Tibial artery (tissue), 4 donors: ENCODE measurements around the gene ASCL2.
"Not testable (repeated sequence)": the region's sequence is repeated elsewhere in the genome, so short reads cannot be mapped to it uniquely, and the experiment has no call there.

ENCODE experiments used
- DNase-seq, 2 donors: peaks; one replicate each; pipeline ENCODE4 v3.0.0-alpha.2; 2019
- H3K27ac ChIP-seq, 2 donors: fragments of 200-600 bp; sonication (generic) in 1 of 2; 1 replicate in 1 of 2; 2 replicates in 1 of 2; pipeline ENCODE4 v1.5.1; 2018 to 2019; ENCODE audit warnings: mild to moderate bottlenecking in 1 of 2
- H3K27me3 ChIP-seq, 2 donors: fragments of 200-600 bp; sonication (generic) in 1 of 2; one replicate each; pipeline versions ENCODE4 v1.5.1 to v1.6.0; 2016 to 2019
- H3K36me3 ChIP-seq, 3 donors: fragments of 200-600 bp; sonication (generic) in 2 of 3; one replicate each; pipeline ENCODE4 v1.5.1; 2016 to 2019; ENCODE audit warnings: mild to moderate bottlenecking in 2 of 3
- H3K4me1 ChIP-seq, 4 donors: fragments of 200-600 bp; sonication (generic) in 2 of 4; 1 replicate in 3 of 4; 2 replicates in 1 of 4; pipeline ENCODE4 v1.5.1; 2016 to 2019
- H3K4me3 ChIP-seq, 2 donors: fragments of 200-600 bp; sonication (generic) in 1 of 2; 1 replicate in 1 of 2; 2 replicates in 1 of 2; pipeline ENCODE4 v1.5.1; 2018 to 2019; ENCODE audit warnings: mild to moderate bottlenecking in 2 of 2
- H3K9me3 ChIP-seq, 3 donors: fragments of 200-600 bp; sonication (generic) in 1 of 3; one replicate each; pipeline ENCODE4 v1.5.1; 2016 to 2019
- intact Hi-C: fragments of 100-400 bp; cut with DNase I; formaldehyde crosslinking; loops from one replicate; pipeline ENCODE4 v1.15.0; 2023; ENCODE audit warnings: low total_unique reads
- TF ChIP-seq, protein P1 (sequence below), 2 experiments: fragments of 200-600 bp in 1 of 2; fragments of 450-650 bp in 1 of 2; IDR thresholded peaks; one replicate each; pipeline ENCODE4 v1.5.1; 2017 to 2019; ENCODE audit warnings: antibody characterized with exemption in 2 of 2, mild to moderate bottlenecking in 1 of 2, moderate library complexity in 1 of 2

ASCL2 gene

DNA sequence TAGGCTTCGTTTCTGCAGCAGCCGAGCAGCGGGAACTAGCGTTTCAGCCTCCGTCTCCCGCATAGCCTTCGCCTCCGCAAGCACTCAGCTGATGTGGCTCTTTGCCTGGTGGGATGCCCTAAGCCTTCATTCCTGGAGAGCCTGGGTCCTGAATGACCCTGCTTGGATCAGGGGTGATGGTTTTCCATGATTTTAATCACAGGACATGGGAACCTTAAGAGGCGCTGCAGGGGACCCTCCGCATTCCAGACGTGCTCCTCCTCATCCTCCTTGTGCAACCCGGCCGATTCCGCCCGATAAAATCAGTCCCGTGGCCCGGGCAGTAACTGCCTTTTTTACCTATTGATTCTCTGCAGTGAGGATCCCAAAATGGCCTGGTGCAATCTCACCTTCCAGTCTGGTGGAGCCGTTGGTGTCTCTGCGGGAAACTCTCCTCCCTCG, 23.2 kb upstream of the ASCL2 start:
- TF ChIP-seq, protein P1, sequence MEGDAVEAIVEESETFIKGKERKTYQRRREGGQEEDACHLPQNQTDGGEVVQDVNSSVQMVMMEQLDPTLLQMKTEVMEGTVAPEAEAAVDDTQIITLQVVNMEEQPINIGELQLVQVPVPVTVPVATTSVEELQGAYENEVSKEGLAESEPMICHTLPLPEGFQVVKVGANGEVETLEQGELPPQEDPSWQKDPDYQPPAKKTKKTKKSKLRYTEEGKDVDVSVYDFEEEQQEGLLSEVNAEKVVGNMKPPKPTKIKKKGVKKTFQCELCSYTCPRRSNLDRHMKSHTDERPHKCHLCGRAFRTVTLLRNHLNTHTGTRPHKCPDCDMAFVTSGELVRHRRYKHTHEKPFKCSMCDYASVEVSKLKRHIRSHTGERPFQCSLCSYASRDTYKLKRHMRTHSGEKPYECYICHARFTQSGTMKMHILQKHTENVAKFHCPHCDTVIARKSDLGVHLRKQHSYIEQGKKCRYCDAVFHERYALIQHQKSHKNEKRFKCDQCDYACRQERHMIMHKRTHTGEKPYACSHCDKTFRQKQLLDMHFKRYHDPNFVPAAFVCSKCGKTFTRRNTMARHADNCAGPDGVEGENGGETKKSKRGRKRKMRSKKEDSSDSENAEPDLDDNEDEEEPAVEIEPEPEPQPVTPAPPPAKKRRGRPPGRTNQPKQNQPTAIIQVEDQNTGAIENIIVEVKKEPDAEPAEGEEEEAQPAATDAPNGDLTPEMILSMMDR (IDR thresholded peaks at IDR 0.05) = no peak
- intact Hi-C loops = no loop called here
- H3K27ac ChIP-seq = no peak overlapping the region
- H3K4me3 ChIP-seq = no peak overlapping the region
- peaks cover 0 to 29% of the 10 kb centered on the region in 2 donors for H3K27me3 ChIP-seq
- no peaks in the 10 kb centered on the region for H3K9me3 ChIP-seq
- peak; percentile 11 to 39 for DNase-seq
- H3K4me1 ChIP-seq = no peaks in the 10 kb centered on the region
- no peaks in the 10 kb centered on the region for H3K36me3 ChIP-seq

DNA sequence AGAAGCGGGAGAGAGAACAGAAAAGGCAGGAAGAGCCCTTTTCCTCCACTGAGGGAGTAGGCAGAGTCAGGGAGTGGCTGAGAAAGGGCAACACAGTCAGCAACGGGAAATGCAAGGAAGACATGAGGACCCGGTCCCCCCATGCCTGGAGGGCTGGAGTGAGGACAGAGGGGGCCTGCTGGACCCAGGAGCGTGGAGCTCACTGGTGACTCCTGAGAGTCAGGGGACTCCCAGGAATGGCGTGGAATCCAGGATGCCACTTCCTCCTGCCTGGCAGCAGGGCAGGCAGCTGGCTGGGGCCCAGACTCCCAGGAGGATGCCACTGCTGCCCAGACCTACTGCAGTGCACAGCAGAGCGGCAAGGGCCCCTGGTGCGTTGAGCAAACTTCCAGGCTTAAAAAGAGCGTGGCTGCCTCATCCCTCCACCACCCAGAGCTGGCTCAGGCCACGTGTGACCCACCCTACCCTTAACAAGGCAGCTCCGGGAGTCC, 20.0 kb upstream of the ASCL2 start:
- H3K4me3 ChIP-seq = no peak overlapping the region
- no peaks in the 10 kb centered on the region for H3K36me3 ChIP-seq
- H3K9me3 ChIP-seq = no peaks in the 10 kb centered on the region
- peaks cover 0 to 32% of the 10 kb centered on the region in 2 donors for H3K27me3 ChIP-seq
- peak in 1 of 2 donors; percentile 48 for DNase-seq
- intact Hi-C loops = no loop called here
- TF ChIP-seq, protein P1 (IDR thresholded peaks at IDR 0.05) = no peak
- no peak overlapping the region for H3K27ac ChIP-seq
- H3K4me1 ChIP-seq = no peaks in the 10 kb centered on the region

- intact Hi-C loops = no loop called here
- no peak overlapping the region for H3K4me3 ChIP-seq
- H3K9me3 ChIP-seq = no peaks in the 10 kb centered on the region
- no peak overlapping the region for H3K27ac ChIP-seq
- TF ChIP-seq, protein P1 (IDR thresholded peaks at IDR 0.05) = no peak
- peaks cover 0 to 36% of the 10 kb centered on the region in 2 donors for H3K27me3 ChIP-seq
- DNase-seq = peak in 1 of 2 donors; percentile 12
- H3K36me3 ChIP-seq = no peaks in the 10 kb centered on the region
- H3K4me1 ChIP-seq = no peaks in the 10 kb centered on the region
Measured at GRCh38 chr11:2289859-2290258, 19.5 kb upstream of the ASCL2 start.

DNA sequence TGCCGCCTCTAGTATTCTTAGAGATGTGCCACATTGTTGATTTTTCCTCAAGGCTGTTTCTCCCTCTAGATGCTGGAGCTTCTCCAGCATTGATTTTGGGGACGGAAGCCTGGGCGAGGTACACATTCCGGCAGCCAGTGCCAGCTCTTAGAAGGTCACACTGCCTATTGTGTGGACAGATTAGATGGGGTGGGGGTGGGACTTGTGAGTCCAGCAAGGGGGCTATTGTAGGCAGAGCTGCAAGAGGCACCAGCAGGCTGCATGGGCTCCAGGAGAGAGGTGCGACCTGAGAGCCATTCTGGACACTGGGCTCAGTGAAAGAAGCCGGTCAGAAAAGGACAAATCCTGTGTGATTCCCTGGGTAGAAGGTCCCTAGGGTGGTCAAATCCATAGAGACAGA, 19.0 kb upstream of the ASCL2 start:
- DNase-seq = peak in 1 of 2 donors; percentile 41
- Histone ChIP-seq H3K4me3 (no peak overlapping the region), H3K27me3 (peaks cover 0 to 36% of the 10 kb centered on the region in 2 donors), H3K9me3 (no peaks in the 10 kb centered on the region), H3K36me3 (no peaks in the 10 kb centered on the region), H3K4me1 (no peaks in the 10 kb centered on the region), H3K27ac (no peak overlapping the region)
- intact Hi-C loops = no loop called here
- TF ChIP-seq, protein P1 (IDR thresholded peaks at IDR 0.05) = no peak

GRCh38 chr11:2287091-2287490, 16.7 kb upstream of the ASCL2 start:
- Histone ChIP-seq H3K27ac (no peak overlapping the region), H3K4me3 (no peak overlapping the region), H3K4me1 (no peaks in the 10 kb centered on the region), H3K27me3 (peaks cover 0 to 36% of the 10 kb centered on the region in 2 donors), H3K36me3 (no peaks in the 10 kb centered on the region), H3K9me3 (peaks cover 0 to 8% (median 0%) of the 10 kb centered on the region in 3 donors)
- intact Hi-C loops = no loop called here
- peak in 1 of 2 donors; percentile 31 for DNase-seq
- TF ChIP-seq, protein P1 (IDR thresholded peaks at IDR 0.05) = no peak

DNA sequence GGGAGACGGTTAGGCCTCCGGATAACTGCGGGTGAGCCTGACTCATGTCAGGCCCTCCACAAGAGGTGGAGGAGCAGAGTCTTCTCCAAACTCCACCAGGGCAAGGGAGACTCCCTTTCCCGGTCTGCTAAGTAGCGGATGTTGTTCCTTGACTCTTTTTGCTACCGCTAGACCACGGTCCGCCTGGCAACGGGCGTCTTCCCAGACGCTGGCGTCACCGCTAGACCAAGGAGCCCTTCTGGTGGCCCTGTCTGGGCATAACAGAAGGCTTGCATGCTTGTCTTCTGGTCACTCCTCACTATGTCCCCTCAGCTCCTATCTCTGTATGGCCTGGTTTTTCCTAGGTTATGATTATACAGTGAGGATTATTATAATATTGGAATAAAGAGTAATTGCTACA, 16.0 kb upstream of the ASCL2 start:
- DNase-seq, intact Hi-C loops, H3K4me3 ChIP-seq: not testable (repeated sequence)

More for the DNA sequence above, 16.0 kb upstream of the ASCL2 start:
- not testable (repeated sequence) for H3K36me3 ChIP-seq, H3K4me1 ChIP-seq, H3K27ac ChIP-seq, H3K9me3 ChIP-seq
- H3K27me3 ChIP-seq = peaks cover 0 to 36% of the 10 kb centered on the region in 2 donors
